HepG2 (cell line): ENCODE data around the gene OBSL1. TPM values are rescaled to one million over a fixed set of nuclear protein-coding genes. Genes with fewer than 3 reads are reported as not detected.

Source experiments
- ARID3A ChIP-seq: IDR thresholded peaks from 2 replicates; pipeline ENCODE4 v1.6.1; 2012; ENCODE audit warnings: low read depth, low read length, improper control_type of control experiment
- CHD4 ChIP-seq: fragments of 200-600 bp; sonication (generic); IDR thresholded peaks from 2 replicates; pipeline ENCODE4 v1.7.0; 2017; ENCODE audit warnings: mild to moderate bottlenecking, low read length, borderline replicate concordance
- FOXO4 ChIP-seq: sonication (generic); formaldehyde crosslinking; conservative IDR thresholded peaks from 2 replicates; pipeline ENCODE4 v1.8.1; 2023; ENCODE audit warnings: missing genetic modification reagents
- HNF4A ChIP-seq: sonication (generic); formaldehyde crosslinking; IDR thresholded peaks from 2 replicates; pipeline ENCODE4 v1.4.0; 2020; ENCODE audit warnings: missing genetic modification reagents
- MIER3 ChIP-seq: IDR thresholded peaks from 2 replicates; pipeline ENCODE4 v1.6.1; 2016; ENCODE audit warnings: missing compliant biosample characterization, borderline replicate concordance
- PAF1 ChIP-seq: IDR thresholded peaks from 2 replicates; pipeline ENCODE4 v1.6.1; 2016; ENCODE audit warnings: missing genetic modification reagents, missing compliant biosample characterization
- REXO4 ChIP-seq: sonication (generic); formaldehyde crosslinking; IDR thresholded peaks from 2 replicates; pipeline ENCODE4 v1.8.0; 2022; ENCODE audit warnings: missing genetic modification reagents, mild to moderate bottlenecking, borderline replicate concordance
- SRY ChIP-seq: sonication (generic); formaldehyde crosslinking; IDR thresholded peaks from 2 replicates; pipeline ENCODE4 v1.8.0; 2022; ENCODE audit warnings: mild to moderate bottlenecking, missing genetic modification reagents
- THYN1 ChIP-seq: sonication (generic); formaldehyde crosslinking; IDR thresholded peaks from 2 replicates; pipeline ENCODE4 v1.8.1; 2023; ENCODE audit warnings: low read depth, mild to moderate bottlenecking, moderate library complexity, missing genetic modification reagents, borderline replicate concordance
- ZNF143 ChIP-seq: sonication (generic); formaldehyde crosslinking; IDR thresholded peaks from 2 replicates; pipeline ENCODE4 v1.4.0; 2020; ENCODE audit warnings: missing genetic modification reagents
- ZNF614 ChIP-seq: IDR thresholded peaks from 2 replicates; pipeline ENCODE4 v1.6.1; 2018; ENCODE audit warnings: missing biosample characterization, missing genetic modification reagents, inconsistent platforms, borderline replicate concordance
- ZNF839 ChIP-seq: sonication (generic); formaldehyde crosslinking; IDR thresholded peaks from 2 replicates; pipeline ENCODE4 v1.4.0; 2020; ENCODE audit warnings: missing genetic modification reagents, mild to moderate bottlenecking, borderline replicate concordance
- polyA plus RNA-seq, 8 experiments: library from polyadenylated mRNA; depleted of rRNA in 3 of 8; stranded (reverse) in 7 of 8; unstranded in 1 of 8; fragments of >200 nt; fragmentation: Illumina TruSeq in 4 of 8; extraction: Trizol in 4 of 8; gene quantifications; 2 replicates each; pipeline versions ENCODE4 v1.2.1 to v1.2.3, GENCODE V29; 2011 to 2016; ENCODE audit warnings: low read depth in 4 of 8, missing spikeins in 1 of 8, mixed read lengths in 1 of 8; ENCODE audit not compliant: insufficient read depth in 1 of 8
- total RNA-seq, 5 experiments: library from RNA; depleted of rRNA; stranded (reverse); fragments of >200 nt; fragmentation: Illumina TruSeq; extraction: Trizol; gene quantifications; 2 replicates each; pipeline ENCODE4 v1.2.3, GENCODE V29; 2016; ENCODE audit warnings: low read depth in 1 of 5
- TF ChIP-seq, protein P1 (sequence below): IDR thresholded peaks from 2 replicates; pipeline ENCODE4 v1.6.1; 2016
- TF ChIP-seq, protein P2 (sequence below): sonication (generic); formaldehyde crosslinking; IDR thresholded peaks from 2 replicates; pipeline ENCODE4 v1.4.0; 2020; ENCODE audit warnings: missing genetic modification reagents, low read depth, mild to moderate bottlenecking, borderline replicate concordance
- TF ChIP-seq, protein P3 (sequence below): sonication (generic); formaldehyde crosslinking; IDR thresholded peaks from 2 replicates; pipeline ENCODE4 v1.4.0; 2020; ENCODE audit warnings: missing genetic modification reagents, borderline replicate concordance
- TF ChIP-seq, protein P4 (sequence below): sonication (generic); formaldehyde crosslinking; IDR thresholded peaks from 2 replicates; pipeline ENCODE4 v1.9.0; 2021; ENCODE audit warnings: missing genetic modification reagents, borderline replicate concordance

The OBSL1 gene
- total and polyA plus RNA-seq, 2 of the 13 experiments (the other 11 are each of a cell fraction or from before 2014, with no cell fraction given): 86.7 to 218 TPM

- TF ChIP-seq, protein P1, sequence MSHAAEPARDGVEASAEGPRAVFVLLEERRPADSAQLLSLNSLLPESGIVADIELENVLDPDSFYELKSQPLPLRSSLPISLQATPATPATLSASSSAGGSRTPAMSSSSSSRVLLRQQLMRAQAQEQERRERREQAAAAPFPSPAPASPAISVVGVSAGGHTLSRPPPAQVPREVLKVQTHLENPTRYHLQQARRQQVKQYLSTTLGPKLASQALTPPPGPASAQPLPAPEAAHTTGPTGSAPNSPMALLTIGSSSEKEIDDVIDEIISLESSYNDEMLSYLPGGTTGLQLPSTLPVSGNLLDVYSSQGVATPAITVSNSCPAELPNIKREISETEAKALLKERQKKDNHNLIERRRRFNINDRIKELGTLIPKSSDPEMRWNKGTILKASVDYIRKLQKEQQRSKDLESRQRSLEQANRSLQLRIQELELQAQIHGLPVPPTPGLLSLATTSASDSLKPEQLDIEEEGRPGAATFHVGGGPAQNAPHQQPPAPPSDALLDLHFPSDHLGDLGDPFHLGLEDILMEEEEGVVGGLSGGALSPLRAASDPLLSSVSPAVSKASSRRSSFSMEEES (CRISPR knock-in tag): peak; percentile 53; the same call in 1 of the 2 replicates
- TF ChIP-seq REXO4 (CRISPR knock-in tag) (peak; percentile 19; the same call in 1 of the 2 replicates), ARID3A (no peak), FOXO4 (CRISPR knock-in tag) (peak; percentile 93; the same call in 1 of the 2 replicates), SRY (CRISPR knock-in tag) (peak; percentile 48; the same call in 1 of the 2 replicates), THYN1 (CRISPR knock-in tag) (no peak), ZNF839 (CRISPR knock-in tag) (peak; percentile 98), CHD4 (no peak), ZNF614 (CRISPR knock-in tag) (no peak), ZNF143 (CRISPR knock-in tag) (no peak; the same call in 1 of the 2 replicates), MIER3 (no peak), HNF4A (CRISPR knock-in tag) (no peak), PAF1 (no peak)
- TF ChIP-seq, protein P2, sequence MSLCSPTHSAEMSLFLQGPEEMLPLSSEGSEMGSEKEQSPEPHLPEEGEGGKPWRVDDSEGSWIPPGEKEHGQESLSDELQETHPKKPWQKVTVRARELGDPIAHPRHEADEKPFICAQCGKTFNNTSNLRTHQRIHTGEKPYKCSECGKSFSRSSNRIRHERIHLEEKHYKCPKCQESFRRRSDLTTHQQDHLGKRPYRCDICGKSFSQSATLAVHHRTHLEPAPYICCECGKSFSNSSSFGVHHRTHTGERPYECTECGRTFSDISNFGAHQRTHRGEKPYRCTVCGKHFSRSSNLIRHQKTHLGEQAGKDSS (CRISPR knock-in tag): peak; percentile 43; the same call in 1 of the 2 replicates
- TF ChIP-seq, protein P3, sequence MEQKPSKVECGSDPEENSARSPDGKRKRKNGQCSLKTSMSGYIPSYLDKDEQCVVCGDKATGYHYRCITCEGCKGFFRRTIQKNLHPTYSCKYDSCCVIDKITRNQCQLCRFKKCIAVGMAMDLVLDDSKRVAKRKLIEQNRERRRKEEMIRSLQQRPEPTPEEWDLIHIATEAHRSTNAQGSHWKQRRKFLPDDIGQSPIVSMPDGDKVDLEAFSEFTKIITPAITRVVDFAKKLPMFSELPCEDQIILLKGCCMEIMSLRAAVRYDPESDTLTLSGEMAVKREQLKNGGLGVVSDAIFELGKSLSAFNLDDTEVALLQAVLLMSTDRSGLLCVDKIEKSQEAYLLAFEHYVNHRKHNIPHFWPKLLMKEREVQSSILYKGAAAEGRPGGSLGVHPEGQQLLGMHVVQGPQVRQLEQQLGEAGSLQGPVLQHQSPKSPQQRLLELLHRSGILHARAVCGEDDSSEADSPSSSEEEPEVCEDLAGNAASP: 0 out of 2 replicates have a peak, but pooled peaks have one; percentile 24
- TF ChIP-seq, protein P4, sequence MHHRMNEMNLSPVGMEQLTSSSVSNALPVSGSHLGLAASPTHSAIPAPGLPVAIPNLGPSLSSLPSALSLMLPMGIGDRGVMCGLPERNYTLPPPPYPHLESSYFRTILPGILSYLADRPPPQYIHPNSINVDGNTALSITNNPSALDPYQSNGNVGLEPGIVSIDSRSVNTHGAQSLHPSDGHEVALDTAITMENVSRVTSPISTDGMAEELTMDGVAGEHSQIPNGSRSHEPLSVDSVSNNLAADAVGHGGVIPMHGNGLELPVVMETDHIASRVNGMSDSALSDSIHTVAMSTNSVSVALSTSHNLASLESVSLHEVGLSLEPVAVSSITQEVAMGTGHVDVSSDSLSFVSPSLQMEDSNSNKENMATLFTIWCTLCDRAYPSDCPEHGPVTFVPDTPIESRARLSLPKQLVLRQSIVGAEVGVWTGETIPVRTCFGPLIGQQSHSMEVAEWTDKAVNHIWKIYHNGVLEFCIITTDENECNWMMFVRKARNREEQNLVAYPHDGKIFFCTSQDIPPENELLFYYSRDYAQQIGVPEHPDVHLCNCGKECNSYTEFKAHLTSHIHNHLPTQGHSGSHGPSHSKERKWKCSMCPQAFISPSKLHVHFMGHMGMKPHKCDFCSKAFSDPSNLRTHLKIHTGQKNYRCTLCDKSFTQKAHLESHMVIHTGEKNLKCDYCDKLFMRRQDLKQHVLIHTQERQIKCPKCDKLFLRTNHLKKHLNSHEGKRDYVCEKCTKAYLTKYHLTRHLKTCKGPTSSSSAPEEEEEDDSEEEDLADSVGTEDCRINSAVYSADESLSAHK (CRISPR knock-in tag): 0 out of 2 replicates have a peak, but pooled peaks have one; percentile 64
Measured at GRCh38 chr2:219552382-219553167, 18.8 kb downstream of the OBSL1 start (continued).
